Measurements from ENCODE around the gene DRC7. TPM values are rescaled to one million over a fixed set of nuclear protein-coding genes. Genes with fewer than 3 reads are reported as not detected.

DRC7 gene
- total RNA-seq, 1 experiment from 2014 or later = not detected

- ChIA-PET CTCF (no interaction called here), POLR2A (interaction anchor here (0.6 kb wide), 1 partner anchor 99 kb away, joined by 5 read pairs; no protein-coding TSS in a partner anchor)
- ATAC-seq (no peak), DNase-seq (ENCODE audit: low read depth, low spot score) (no peak)
- H3K4me3 ChIP-seq (ENCODE audit: low read depth in 2 of 2, low read length in 2 of 2) = no peak overlapping the region
- in situ Hi-C loops (cut with HindIII; ENCODE audit: low pct_unique_long_range_greater_than_20kb, low sequenced_read_pairs) = no loop called here
- no peaks in the 10 kb centered on the region for H3K27me3 ChIP-seq (ENCODE audit: control insufficient read depth, insufficient read depth, low read length)
- no TSS peak for BruUV-seq (replicated peaks)
- H3K4me1 ChIP-seq (ENCODE audit: control insufficient read depth, insufficient read depth, low read length) = no peaks in the 10 kb centered on the region
- intact Hi-C loops (cut with micrococcal nuclease; ENCODE audit: unreplicated experiment) = no loop called here
- no peaks in the 10 kb centered on the region for H3K9me3 ChIP-seq (ENCODE audit: control insufficient read depth, insufficient read depth, low read depth, low read length)
- H3K27ac ChIP-seq (ENCODE audit: low read length) = no peak overlapping the region
- no peaks in the 10 kb centered on the region for H3K36me3 ChIP-seq (ENCODE audit: control insufficient read depth, insufficient read depth, low read length)
- TF ChIP-seq REST (IDR thresholded peaks at IDR 0.05; ENCODE audit: insufficient read depth in 1 of 2, low read depth in 2 of 2, low read length in 1 of 2) = no peak
- no peak for TF ChIP-seq SIN3A (IDR thresholded peaks at IDR 0.05; ENCODE audit: borderline replicate concordance, insufficient read depth, low read depth, low read length)
- no peak for TF ChIP-seq CTCF (IDR thresholded peaks at IDR 0.05)
- TF ChIP-seq POLR2AphosphoS5 (IDR thresholded peaks at IDR 0.05; ENCODE audit: low read depth, low read length) = no peak
- no peak for TF ChIP-seq TCF7L2 (IDR thresholded peaks at IDR 0.05; ENCODE audit: low read depth, low read length)
Measured at GRCh38 chr16:57704011-57704904, 9.7 kb downstream of the DRC7 start.

- ATAC-seq (no peak), DNase-seq (ENCODE audit: low read depth, low spot score) (no peak)
- no peak overlapping the region for H3K4me3 ChIP-seq (ENCODE audit: low read depth in 2 of 2, low read length in 2 of 2)
- ChIA-PET CTCF (no interaction called here), POLR2A (no interaction called here)
- in situ Hi-C loops (cut with HindIII; ENCODE audit: low pct_unique_long_range_greater_than_20kb, low sequenced_read_pairs) (no loop called here), intact Hi-C loops (cut with micrococcal nuclease; ENCODE audit: unreplicated experiment) (no loop called here)
- no peaks in the 10 kb centered on the region; the same call in 1 of the 2 replicates for H3K27me3 ChIP-seq (ENCODE audit: control insufficient read depth, insufficient read depth, low read length)
- H3K27ac ChIP-seq (ENCODE audit: low read length) = no peak overlapping the region
- BruUV-seq (replicated peaks) = no TSS peak
- H3K4me1 ChIP-seq (ENCODE audit: control insufficient read depth, insufficient read depth, low read length) = no peaks in the 10 kb centered on the region
- TF ChIP-seq CTCF (IDR thresholded peaks at IDR 0.05) (no peak), REST (IDR thresholded peaks at IDR 0.05; ENCODE audit: insufficient read depth in 1 of 2, low read depth in 2 of 2, low read length in 1 of 2) (no peak), TCF7L2 (IDR thresholded peaks at IDR 0.05; ENCODE audit: low read depth, low read length) (no peak), POLR2AphosphoS5 (IDR thresholded peaks at IDR 0.05; ENCODE audit: low read depth, low read length) (no peak), SIN3A (IDR thresholded peaks at IDR 0.05; ENCODE audit: borderline replicate concordance, insufficient read depth, low read depth, low read length) (no peak)
- no peaks in the 10 kb centered on the region for H3K9me3 ChIP-seq (ENCODE audit: control insufficient read depth, insufficient read depth, low read depth, low read length)
- no peaks in the 10 kb centered on the region for H3K36me3 ChIP-seq (ENCODE audit: control insufficient read depth, insufficient read depth, low read length)
Measured at GRCh38 chr16:57704905-57705852, 10.6 kb downstream of the DRC7 start.
